GM21447 (cell line): Measurements from ENCODE around the gene CEMIP.

Experiments
- ATAC-seq: cut with Tn5 transposase; IDR thresholded peaks from one replicate; pipeline ENCODE4 v1.9.1; 2021; ENCODE audit not compliant: unreplicated experiment

CEMIP gene

GRCh38 chr15:80972276-80972675 is 193.1 kb downstream of the CEMIP start:
- no peak for ATAC-seq

GRCh38 chr15:80974914-80975313 is 195.7 kb downstream of the CEMIP start:
- no peak for ATAC-seq

GRCh38 chr15:80976851-80977250 is 197.7 kb downstream of the CEMIP start:
- no peak for ATAC-seq

GRCh38 chr15:80977627-80978036 is 198.5 kb downstream of the CEMIP start:
- peak; percentile 50 for ATAC-seq

GRCh38 chr15:80978685-80979329 is 199.6 kb downstream of the CEMIP start:
- no peak for ATAC-seq

- no peak for ATAC-seq
Observed at GRCh38 chr15:80979538-80980200, 200.5 kb downstream of the CEMIP start.

GRCh38 chr15:80982205-80982604 is 203.0 kb downstream of the CEMIP start:
- ATAC-seq, result no peak

GRCh38 chr15:80982839-80983238 is 203.7 kb downstream of the CEMIP start:
- no peak for ATAC-seq

- ATAC-seq, result no peak
Observed at GRCh38 chr15:80984856-80985255, 205.7 kb downstream of the CEMIP start.

- ATAC-seq, result no peak
Observed at GRCh38 chr15:80985981-80986380, 206.8 kb downstream of the CEMIP start.

GRCh38 chr15:80986487-80986886 is 207.3 kb downstream of the CEMIP start:
- no peak for ATAC-seq

- no peak for ATAC-seq
Observed at GRCh38 chr15:80988148-80988796, 209.1 kb downstream of the CEMIP start.

- ATAC-seq, result peak; percentile 9
Observed at GRCh38 chr15:80989081-80989517, 209.9 kb downstream of the CEMIP start.

GRCh38 chr15:80989518-80990478 is 210.6 kb downstream of the CEMIP start, which contains the start of gene MESD:
Gene MESD (minus strand): TSS chr15:80989819. CDS start chr15:80989791, 28 bp downstream.
- peak; percentile 91 for ATAC-seq

- no peak for ATAC-seq
Observed at GRCh38 chr15:80990955-80991354, 211.8 kb downstream of the CEMIP start.

- ATAC-seq, result no peak
Observed at GRCh38 chr15:80991421-80991820, 212.3 kb downstream of the CEMIP start.

- no peak for ATAC-seq
Observed at GRCh38 chr15:80992006-80992405, 212.8 kb downstream of the CEMIP start.

- no peak for ATAC-seq
Observed at GRCh38 chr15:80992441-80992840, 213.3 kb downstream of the CEMIP start.

GRCh38 chr15:80996247-80996646 is 217.1 kb downstream of the CEMIP start:
- ATAC-seq, result no peak

GRCh38 chr15:80997692-80998091 is 218.5 kb downstream of the CEMIP start:
- no peak for ATAC-seq

- no peak for ATAC-seq
Observed at GRCh38 chr15:80998251-80998650, 219.1 kb downstream of the CEMIP start.
